ENCODE results near the gene RCL1.

DNA sequence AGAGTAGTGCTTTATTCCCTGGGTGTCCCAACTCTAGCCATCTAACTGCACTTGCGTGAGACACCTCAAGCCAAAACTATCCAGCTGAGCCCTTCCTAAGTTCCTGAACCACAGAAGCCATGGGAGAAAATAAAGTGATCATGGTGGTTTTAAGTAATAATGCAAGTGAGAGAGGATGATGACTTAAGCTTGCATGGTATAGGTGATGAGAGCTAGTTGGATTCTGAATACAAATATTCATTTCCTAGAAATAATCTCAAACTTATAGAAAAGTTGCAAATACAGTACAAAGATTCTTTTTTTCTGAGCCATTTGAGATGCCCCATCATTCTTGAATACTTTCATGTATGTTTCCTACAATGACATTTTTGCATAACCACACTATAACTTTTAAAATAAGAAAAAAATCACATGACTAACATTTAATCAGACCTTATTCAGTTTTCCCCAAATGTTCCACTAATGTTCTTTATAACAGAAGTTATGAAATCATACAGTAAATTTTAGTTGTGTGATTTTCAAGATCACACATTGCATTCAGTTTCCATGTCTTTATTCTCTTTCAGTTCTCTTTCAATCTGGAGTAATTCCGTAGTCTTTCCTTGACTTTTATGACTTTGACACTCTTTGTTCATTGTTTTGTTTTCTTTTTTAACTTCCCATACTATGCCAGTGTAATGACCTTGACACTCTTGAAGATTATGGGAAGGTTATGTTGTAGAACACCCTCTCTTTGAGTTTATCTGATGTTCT lies 46.3 kb upstream of the RCL1 start:
- TF ChIP-seq, protein P1, sequence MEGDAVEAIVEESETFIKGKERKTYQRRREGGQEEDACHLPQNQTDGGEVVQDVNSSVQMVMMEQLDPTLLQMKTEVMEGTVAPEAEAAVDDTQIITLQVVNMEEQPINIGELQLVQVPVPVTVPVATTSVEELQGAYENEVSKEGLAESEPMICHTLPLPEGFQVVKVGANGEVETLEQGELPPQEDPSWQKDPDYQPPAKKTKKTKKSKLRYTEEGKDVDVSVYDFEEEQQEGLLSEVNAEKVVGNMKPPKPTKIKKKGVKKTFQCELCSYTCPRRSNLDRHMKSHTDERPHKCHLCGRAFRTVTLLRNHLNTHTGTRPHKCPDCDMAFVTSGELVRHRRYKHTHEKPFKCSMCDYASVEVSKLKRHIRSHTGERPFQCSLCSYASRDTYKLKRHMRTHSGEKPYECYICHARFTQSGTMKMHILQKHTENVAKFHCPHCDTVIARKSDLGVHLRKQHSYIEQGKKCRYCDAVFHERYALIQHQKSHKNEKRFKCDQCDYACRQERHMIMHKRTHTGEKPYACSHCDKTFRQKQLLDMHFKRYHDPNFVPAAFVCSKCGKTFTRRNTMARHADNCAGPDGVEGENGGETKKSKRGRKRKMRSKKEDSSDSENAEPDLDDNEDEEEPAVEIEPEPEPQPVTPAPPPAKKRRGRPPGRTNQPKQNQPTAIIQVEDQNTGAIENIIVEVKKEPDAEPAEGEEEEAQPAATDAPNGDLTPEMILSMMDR (conservative IDR thresholded peaks at IDR 0.05; ENCODE audit: low read depth, low read length), result no peak
- TF ChIP-seq EZH2 (IDR thresholded peaks at IDR 0.05; ENCODE audit: borderline replicate concordance, low read depth, low read length, poor library complexity, severe bottlenecking), result no peak

All from A673 (cell line).